NT2/D1 (cell line): ENCODE results near the gene AGAP1.

Experiments
- SUZ12 ChIP-seq: IDR thresholded peaks from 2 replicates; pipeline ENCODE4 v1.6.1; 2011; ENCODE audit not compliant: insufficient read length, insufficient read depth; ENCODE audit errors: extremely low read depth
- YY1 ChIP-seq: IDR thresholded peaks from 2 replicates; pipeline ENCODE4 v1.6.1; 2011; ENCODE audit not compliant: insufficient read length, insufficient read depth
- ZNF274 ChIP-seq: IDR thresholded peaks from 2 replicates; pipeline ENCODE4 v1.6.1; 2011; ENCODE audit warnings: mild to moderate bottlenecking, low read depth, low read length

DNA sequence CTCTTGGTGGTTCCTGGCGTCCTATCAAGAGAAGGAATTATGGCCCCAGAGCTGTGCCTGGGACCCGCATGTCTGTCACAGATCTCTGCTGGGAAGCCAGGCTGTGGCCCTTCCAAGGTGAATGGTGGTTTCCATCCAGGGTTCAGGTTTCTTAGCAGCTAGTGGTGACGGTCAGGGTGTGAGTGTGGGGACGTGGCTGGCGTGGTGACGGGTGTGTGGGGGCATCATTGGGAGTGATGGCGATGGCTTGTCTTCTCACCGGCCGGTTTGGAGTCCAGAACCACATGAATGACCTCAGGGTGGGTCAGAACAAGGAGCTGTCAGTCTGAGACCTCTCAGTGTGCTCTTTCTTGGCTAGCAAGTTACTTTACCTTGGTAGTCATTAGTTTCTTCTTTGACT, 52.6 kb downstream of the AGAP1 start:
- no peak for TF ChIP-seq ZNF274
- no peak for TF ChIP-seq SUZ12
- TF ChIP-seq YY1 = no peak
